HEK293 (cell line): ENCODE results near the gene TEKT5.

Experiments used
- CTCF ChIA-PET: fragments of 350-600 bp; formaldehyde crosslinking; extraction: SDS; loops from one replicate; lab custom pipeline; 2021; ENCODE audit warnings: antibody characterized with exemption; lab: Yijun Ruan, JAX
- POLR2A ChIA-PET: fragments of 300-600 bp; formaldehyde crosslinking; extraction: SDS; loops from one replicate; lab custom pipeline; 2020; ENCODE audit warnings: antibody characterized with exemption, inconsistent platforms; lab: Yijun Ruan, JAX
- H3K27ac ChIP-seq: fragments of 200-500 bp; sonication (Bioruptor generic); 2 replicates; pipeline ENCODE4 v1.5.1; 2014; ENCODE audit warnings: low read depth, low read length, control low read depth, inconsistent platforms; ENCODE audit errors: extremely low read depth
- H3K36me3 ChIP-seq, 2 experiments: fragments of 200-500 bp in 1 of 2; sonication (Bioruptor generic) in 1 of 2; 1 replicate in 1 of 2; 2 replicates in 1 of 2; pipeline ENCODE4 v1.5.1; 2014 to 2017; ENCODE audit warnings: inconsistent platforms in 2 of 2, low read length in 2 of 2; ENCODE audit not compliant: control insufficient read depth in 2 of 2, insufficient read depth in 1 of 2
- H3K4me1 ChIP-seq: fragments of 200-500 bp; sonication (Bioruptor generic); 2 replicates; pipeline ENCODE4 v1.5.1; 2014; ENCODE audit warnings: mild to moderate bottlenecking, low read length, inconsistent platforms; ENCODE audit not compliant: control insufficient read depth, insufficient read depth
- H3K4me3 ChIP-seq: 2 replicates; pipeline ENCODE4 v1.5.1; 2011; ENCODE audit warnings: low read depth, mild to moderate bottlenecking, control low read depth, low read length, moderate library complexity
- H3K9me3 ChIP-seq: fragments of 200-500 bp; sonication (Bioruptor generic); 2 replicates; pipeline ENCODE4 v1.5.1; 2014; ENCODE audit warnings: low read depth, low read length, inconsistent platforms; ENCODE audit not compliant: control insufficient read depth, insufficient read depth
- GLIS1 ChIP-seq: fragments of 450-650 bp; formaldehyde crosslinking; IDR thresholded peaks from 2 replicates; pipeline ENCODE4 v1.5.1; 2016; ENCODE audit warnings: missing biosample characterization, missing genetic modification characterization
- IKZF3 ChIP-seq: fragments of 450-650 bp; IDR thresholded peaks from 2 replicates; pipeline ENCODE4 v1.5.0; 2018; ENCODE audit warnings: missing biosample characterization, mild to moderate bottlenecking, missing genetic modification characterization, moderate library complexity
- KLF16 ChIP-seq: fragments of 450-650 bp; formaldehyde crosslinking; IDR thresholded peaks from 2 replicates; pipeline ENCODE4 v1.5.1; 2017; ENCODE audit warnings: missing biosample characterization, missing genetic modification characterization
- PBX3 ChIP-seq: sonication (generic); formaldehyde crosslinking; IDR thresholded peaks from 2 replicates; pipeline ENCODE4 v1.8.1; 2022; ENCODE audit warnings: mild to moderate bottlenecking, moderate library complexity, missing genetic modification reagents
- SP7 ChIP-seq: fragments of 450-650 bp; formaldehyde crosslinking; IDR thresholded peaks from 2 replicates; pipeline ENCODE4 v1.5.1; 2016; ENCODE audit warnings: missing biosample characterization, missing genetic modification characterization
- TCF7L2 ChIP-seq: IDR thresholded peaks from 2 replicates; pipeline ENCODE4 v1.6.1; 2011; ENCODE audit warnings: low read depth, mild to moderate bottlenecking, inconsistent platforms, low read length, moderate library complexity, borderline replicate concordance
- YY1 ChIP-seq: fragments of 450-650 bp; formaldehyde crosslinking; IDR thresholded peaks from 2 replicates; pipeline ENCODE4 v1.5.1; 2018; ENCODE audit warnings: missing biosample characterization, missing genetic modification characterization
- ZBTB11 ChIP-seq: fragments of 450-650 bp; formaldehyde crosslinking; conservative IDR thresholded peaks from 2 replicates; pipeline ENCODE4 v1.5.1; 2016; ENCODE audit warnings: low read depth, missing biosample characterization, missing genetic modification characterization
- ZBTB17 ChIP-seq: fragments of 450-650 bp; formaldehyde crosslinking; IDR thresholded peaks from 2 replicates; pipeline ENCODE4 v1.5.1; 2016; ENCODE audit warnings: missing biosample characterization, missing genetic modification characterization
- ZBTB6 ChIP-seq: fragments of 450-650 bp; formaldehyde crosslinking; IDR thresholded peaks from 2 replicates; pipeline ENCODE4 v1.5.1; 2017; ENCODE audit warnings: missing biosample characterization, missing genetic modification characterization
- ZFHX2 ChIP-seq: fragments of 450-650 bp; formaldehyde crosslinking; conservative IDR thresholded peaks from 2 replicates; pipeline ENCODE4 v1.5.1; 2016; ENCODE audit warnings: missing biosample characterization, missing genetic modification characterization
- ZNF10 ChIP-seq: fragments of 450-650 bp; formaldehyde crosslinking; IDR thresholded peaks from 2 replicates; pipeline ENCODE4 v1.5.1; 2017; ENCODE audit warnings: missing biosample characterization, missing genetic modification characterization
- ZNF112 ChIP-seq: fragments of 450-650 bp; formaldehyde crosslinking; IDR thresholded peaks from 2 replicates; pipeline ENCODE4 v1.5.0; 2017; ENCODE audit warnings: missing biosample characterization, missing genetic modification characterization
- ZNF138 ChIP-seq: fragments of 450-650 bp; formaldehyde crosslinking; IDR thresholded peaks from 2 replicates; pipeline ENCODE4 v1.5.1; 2016; ENCODE audit warnings: missing biosample characterization, missing genetic modification characterization, borderline replicate concordance
- ZNF184 ChIP-seq: fragments of 450-650 bp; IDR thresholded peaks from 2 replicates; pipeline ENCODE4 v1.5.1; 2018; ENCODE audit warnings: missing biosample characterization, mild to moderate bottlenecking, missing genetic modification characterization
- ZNF23 ChIP-seq: fragments of 450-650 bp; formaldehyde crosslinking; IDR thresholded peaks from 2 replicates; pipeline ENCODE4 v1.5.1; 2016; ENCODE audit warnings: missing biosample characterization, missing genetic modification characterization, borderline replicate concordance
- ZNF274 ChIP-seq, 2 experiments: fragments of 200-500 bp in 1 of 2; fragments of 450-650 bp in 1 of 2; sonication (Bioruptor generic) in 1 of 2; formaldehyde crosslinking in 1 of 2; IDR thresholded peaks; 2 replicates each; pipeline versions ENCODE4 v1.5.1 to v1.6.1; 2014 to 2016; ENCODE audit warnings: borderline replicate concordance in 1 of 2, inconsistent platforms in 1 of 2, low read length in 1 of 2, missing biosample characterization in 1 of 2, missing genetic modification characterization in 1 of 2
- ZNF311 ChIP-seq: fragments of 450-650 bp; formaldehyde crosslinking; IDR thresholded peaks from 2 replicates; pipeline ENCODE4 v1.5.1; 2017; ENCODE audit warnings: missing biosample characterization, missing genetic modification characterization, borderline replicate concordance
- ZNF513 ChIP-seq: fragments of 450-650 bp; IDR thresholded peaks from 2 replicates; pipeline ENCODE4 v1.5.1; 2018; ENCODE audit warnings: missing biosample characterization, missing genetic modification characterization
- ZNF560 ChIP-seq: fragments of 450-650 bp; formaldehyde crosslinking; IDR thresholded peaks from 2 replicates; pipeline ENCODE4 v1.5.1; 2017; ENCODE audit warnings: missing biosample characterization, missing genetic modification characterization, borderline replicate concordance
- ZNF596 ChIP-seq: fragments of 450-650 bp; IDR thresholded peaks from 2 replicates; pipeline ENCODE4 v1.5.0; 2018; ENCODE audit warnings: missing biosample characterization, mild to moderate bottlenecking, missing genetic modification characterization, moderate library complexity
- ZNF624 ChIP-seq: fragments of 450-650 bp; formaldehyde crosslinking; IDR thresholded peaks from 2 replicates; pipeline ENCODE4 v1.5.1; 2017; ENCODE audit warnings: missing biosample characterization, missing genetic modification characterization
- ZNF654 ChIP-seq: fragments of 450-650 bp; formaldehyde crosslinking; IDR thresholded peaks from 2 replicates; pipeline ENCODE4 v1.5.1; 2016; ENCODE audit warnings: low read depth, missing biosample characterization, missing genetic modification characterization
- ZNF670 ChIP-seq: fragments of 450-650 bp; formaldehyde crosslinking; IDR thresholded peaks from 2 replicates; pipeline ENCODE4 v1.5.1; 2016; ENCODE audit warnings: missing biosample characterization, missing genetic modification characterization, low read depth
- ZNF677 ChIP-seq: fragments of 450-650 bp; IDR thresholded peaks from 2 replicates; pipeline ENCODE4 v1.5.0; 2018; ENCODE audit warnings: missing biosample characterization, mild to moderate bottlenecking, missing genetic modification characterization, moderate library complexity
- ZNF747 ChIP-seq: fragments of 450-650 bp; formaldehyde crosslinking; IDR thresholded peaks from 2 replicates; pipeline ENCODE4 v1.5.1; 2016; ENCODE audit warnings: missing biosample characterization, missing genetic modification characterization
- ZNF768 ChIP-seq: fragments of 450-650 bp; formaldehyde crosslinking; IDR thresholded peaks from 2 replicates; pipeline ENCODE4 v1.5.1; 2018; ENCODE audit warnings: missing biosample characterization, mild to moderate bottlenecking, missing genetic modification characterization
- ZNF830 ChIP-seq: fragments of 450-650 bp; IDR thresholded peaks from 2 replicates; pipeline ENCODE4 v1.5.0; 2018; ENCODE audit warnings: missing biosample characterization, missing genetic modification characterization, low read depth, mild to moderate bottlenecking, moderate library complexity
- ZNF843 ChIP-seq: fragments of 450-650 bp; formaldehyde crosslinking; IDR thresholded peaks from 2 replicates; pipeline ENCODE4 v1.5.1; 2016; ENCODE audit warnings: missing biosample characterization, missing genetic modification characterization
- ZSCAN30 ChIP-seq: fragments of 450-650 bp; IDR thresholded peaks from 2 replicates; pipeline ENCODE4 v1.5.1; 2018; ENCODE audit warnings: missing biosample characterization, mild to moderate bottlenecking, missing genetic modification characterization, moderate library complexity

Gene TEKT5

GRCh38 chr16:10668322-10669045, 26.2 kb downstream of the TEKT5 start:
- POLR2A ChIA-PET = no interaction called here
- CTCF ChIA-PET = interaction anchor here (0.7 to 1.0 kb wide), 7 partner anchors 10 to 251 kb away, joined by 3 to 6 read pairs (median 3); no protein-coding TSS in a partner anchor
- no peak overlapping the region for H3K4me3 ChIP-seq
- H3K4me1 ChIP-seq = no peaks in the 10 kb centered on the region
- no peaks in the 10 kb centered on the region for H3K9me3 ChIP-seq
- TF ChIP-seq ZNF830 (tag by site-specific recombination) (no peak), ZNF274 (IDR thresholded peaks at IDR 0.05; ENCODE audit: low read length) (no peak), ZNF274 (tag by site-specific recombination; IDR thresholded peaks at IDR 0.05; ENCODE audit: borderline replicate concordance) (no peak), ZNF112 (tag by site-specific recombination) (no peak), ZNF654 (no peak), ZNF843 (tag by site-specific recombination) (no peak), ZNF670 (tag by site-specific recombination) (no peak), ZBTB6 (tag by site-specific recombination) (no peak), ZNF624 (tag by site-specific recombination) (no peak), ZNF184 (tag by site-specific recombination) (no peak), ZNF768 (no peak), ZNF311 (tag by site-specific recombination) (no peak), ZNF596 (tag by site-specific recombination) (no peak), ZNF560 (tag by site-specific recombination) (no peak), KLF16 (tag by site-specific recombination) (no peak), ZNF747 (tag by site-specific recombination) (no peak), TCF7L2 (no peak), SP7 (no peak), PBX3 (CRISPR knock-in tag) (no peak), YY1 (tag by site-specific recombination) (no peak)
- no peaks in the 10 kb centered on the region for H3K36me3 ChIP-seq
- no peak overlapping the region for H3K27ac ChIP-seq

GRCh38 chr16:10667239-10667638, 27.5 kb downstream of the TEKT5 start:
- Histone ChIP-seq H3K4me3 (no peak overlapping the region), H3K27ac (no peak overlapping the region), H3K36me3 (no peaks in the 10 kb centered on the region), H3K9me3 (no peaks in the 10 kb centered on the region), H3K4me1 (no peaks in the 10 kb centered on the region)
- ChIA-PET CTCF (interaction anchor here (0.8 kb wide), 1 partner anchor 17 kb away, joined by 3 read pairs; no protein-coding TSS in a partner anchor), POLR2A (interaction anchor here (0.5 to 0.7 kb wide), 2 partner anchors 88 to 98 kb away, joined by 4 to 6 read pairs; no protein-coding TSS in a partner anchor)
- TF ChIP-seq ZNF10 (tag by site-specific recombination) (no peak), ZSCAN30 (tag by site-specific recombination) (no peak), IKZF3 (no peak), ZNF23 (tag by site-specific recombination) (no peak), ZNF513 (no peak), ZBTB17 (no peak), ZFHX2 (tag by site-specific recombination) (no peak), ZNF677 (tag by site-specific recombination) (no peak), GLIS1 (tag by site-specific recombination) (no peak), ZBTB11 (no peak), ZNF138 (tag by site-specific recombination) (no peak)
